Mesenchymal stem cell (in vitro differentiated cells and primary cell): ENCODE data around the gene PPP1R12C.
"Not testable (repeated sequence)": the region's sequence is repeated elsewhere in the genome, so short reads cannot be mapped to it uniquely, and the experiment has no call there.

Experiments
- DNase-seq: peaks from one replicate; pipeline ENCODE4 v3.0.0-alpha.2; 2013
- H2AFZ ChIP-seq: one replicate; pipeline ENCODE4 v1.6.1; 2013; ENCODE audit warnings: low read depth, mild to moderate bottlenecking, control low read depth, inconsistent platforms, low read length, moderate library complexity
- H2AK5ac ChIP-seq: 2 replicates; pipeline ENCODE4 v1.6.1; 2013; ENCODE audit warnings: low read length, moderate library complexity, mild to moderate bottlenecking, inconsistent platforms; ENCODE audit not compliant: severe bottlenecking
- H2BK120ac ChIP-seq: one replicate; pipeline ENCODE4 v1.6.1; 2013; ENCODE audit warnings: low read depth, mild to moderate bottlenecking, inconsistent platforms, low read length, moderate library complexity
- H2BK12ac ChIP-seq, 2 experiments: one replicate each; pipeline ENCODE4 v1.6.1; 2013; ENCODE audit warnings: inconsistent platforms in 2 of 2, low read length in 2 of 2, mild to moderate bottlenecking in 2 of 2, moderate library complexity in 2 of 2, control low read depth in 1 of 2
- H2BK15ac ChIP-seq: one replicate; pipeline ENCODE4 v1.6.1; 2013; ENCODE audit warnings: mild to moderate bottlenecking, low read depth, inconsistent platforms; ENCODE audit not compliant: poor library complexity, severe bottlenecking
- H2BK5ac ChIP-seq: 2 replicates; pipeline ENCODE4 v1.6.1; 2013; ENCODE audit warnings: low read depth, mild to moderate bottlenecking, low read length, control low read depth, inconsistent platforms; ENCODE audit not compliant: poor library complexity, severe bottlenecking
- H3K14ac ChIP-seq, 2 experiments: one replicate each; pipeline ENCODE4 v1.6.1; 2013; ENCODE audit warnings: inconsistent platforms in 2 of 2, low read length in 2 of 2, control low read depth in 1 of 2, mild to moderate bottlenecking in 1 of 2, moderate library complexity in 1 of 2
- H3K18ac ChIP-seq, 2 experiments: one replicate each; pipeline ENCODE4 v1.6.1; 2013; ENCODE audit warnings: inconsistent platforms in 2 of 2, low read length in 2 of 2, control low read depth in 1 of 2, low read depth in 1 of 2, mild to moderate bottlenecking in 1 of 2
- H3K23ac ChIP-seq, 2 experiments: one replicate each; pipeline ENCODE4 v1.6.1; 2013; ENCODE audit warnings: inconsistent platforms in 2 of 2, low read length in 2 of 2, mild to moderate bottlenecking in 2 of 2, moderate library complexity in 2 of 2, control low read depth in 1 of 2
- H3K27ac ChIP-seq: 2 replicates; pipeline ENCODE4 v1.5.1; 2013; ENCODE audit warnings: mild to moderate bottlenecking, moderate library complexity, low read length, control low read depth, inconsistent platforms; ENCODE audit not compliant: poor library complexity, severe bottlenecking
- H3K27me3 ChIP-seq, 2 experiments: 2 replicates each; pipeline versions ENCODE4 v1.6.1 to v1.7.0; 2013; ENCODE audit warnings: low read length in 2 of 2, mild to moderate bottlenecking in 2 of 2, moderate library complexity in 2 of 2, control low read depth in 1 of 2, inconsistent platforms in 1 of 2; ENCODE audit not compliant: control insufficient read depth in 1 of 2, insufficient read depth in 1 of 2
- H3K36me3 ChIP-seq, 2 experiments: 2 replicates each; pipeline versions ENCODE4 v1.6.1 to v1.7.0; 2013; ENCODE audit warnings: low read length in 2 of 2, control low read depth in 1 of 2, inconsistent platforms in 1 of 2, low read depth in 1 of 2, mild to moderate bottlenecking in 1 of 2; ENCODE audit not compliant: insufficient read depth in 2 of 2, control insufficient read depth in 1 of 2
- H3K4ac ChIP-seq, 2 experiments: one replicate each; pipeline ENCODE4 v1.6.1; 2013; ENCODE audit warnings: inconsistent platforms in 2 of 2, low read length in 2 of 2, mild to moderate bottlenecking in 2 of 2, moderate library complexity in 2 of 2, control low read depth in 1 of 2, low read depth in 1 of 2
- H3K4me1 ChIP-seq: 2 replicates; pipeline ENCODE4 v1.6.1; 2013; ENCODE audit warnings: low read depth, low read length, control low read depth; ENCODE audit not compliant: control insufficient read depth, insufficient read depth
- H3K4me2 ChIP-seq: 2 replicates; pipeline ENCODE4 v1.6.1; 2013; ENCODE audit warnings: low read length, mild to moderate bottlenecking, inconsistent platforms; ENCODE audit not compliant: poor library complexity, severe bottlenecking
- H3K4me3 ChIP-seq, 2 experiments: 2 replicates each; pipeline versions ENCODE4 v1.5.1 to v1.7.0; 2013; ENCODE audit warnings: low read length in 2 of 2, mild to moderate bottlenecking in 2 of 2, control low read depth in 1 of 2, low read depth in 1 of 2; ENCODE audit not compliant: insufficient read depth in 1 of 2
- H3K79me1 ChIP-seq: replicated peaks from 2 replicates; pipeline ENCODE4 v1.6.1; 2013; ENCODE audit warnings: mild to moderate bottlenecking, control low read depth, low read length, inconsistent platforms; ENCODE audit not compliant: poor library complexity, severe bottlenecking
- H3K9ac ChIP-seq: 2 replicates; pipeline ENCODE4 v1.7.0; 2013; ENCODE audit warnings: mild to moderate bottlenecking, low read length, moderate library complexity
- H3K9me3 ChIP-seq: 2 replicates; pipeline ENCODE4 v1.7.0; 2013; ENCODE audit warnings: mild to moderate bottlenecking, low read length; ENCODE audit not compliant: control insufficient read depth
- H4K8ac ChIP-seq: one replicate; pipeline ENCODE4 v1.6.1; 2013; ENCODE audit warnings: inconsistent platforms, mild to moderate bottlenecking, low read length, moderate library complexity
- H4K91ac ChIP-seq: one replicate; pipeline ENCODE4 v1.6.1; 2013; ENCODE audit warnings: mild to moderate bottlenecking, low read length, inconsistent platforms
- WGBS: methylation state at CpG from one replicate; pipeline ENCODE4 v1.1.7; 2013; ENCODE audit warnings: mixed read lengths; 5-methylcytosine and 5-hydroxymethylcytosine counted together

Gene PPP1R12C

GRCh38 chr19:55060287-55060686, 57.1 kb downstream of the PPP1R12C start:
- H2BK120ac ChIP-seq, H2AK5ac ChIP-seq, H3K4me2 ChIP-seq, H3K9me3 ChIP-seq, H3K4me3 ChIP-seq, DNase-seq, H3K18ac ChIP-seq, H3K23ac ChIP-seq, H4K8ac ChIP-seq, H2BK5ac ChIP-seq, H2BK12ac ChIP-seq, H4K91ac ChIP-seq, H3K27ac ChIP-seq, H2AFZ ChIP-seq, H3K14ac ChIP-seq, H3K4ac ChIP-seq, H3K9ac ChIP-seq, H3K4me1 ChIP-seq, H2BK15ac ChIP-seq, H3K27me3 ChIP-seq: not testable (repeated sequence)
- Histone ChIP-seq H3K79me1 (peaks cover 16% of the 10 kb centered on the region), H3K36me3 (peaks cover 23 to 35% of the 10 kb centered on the region in 2 experiments)
- WGBS: 83% methylated on average over 8 of the region's 9 CpGs

DNA sequence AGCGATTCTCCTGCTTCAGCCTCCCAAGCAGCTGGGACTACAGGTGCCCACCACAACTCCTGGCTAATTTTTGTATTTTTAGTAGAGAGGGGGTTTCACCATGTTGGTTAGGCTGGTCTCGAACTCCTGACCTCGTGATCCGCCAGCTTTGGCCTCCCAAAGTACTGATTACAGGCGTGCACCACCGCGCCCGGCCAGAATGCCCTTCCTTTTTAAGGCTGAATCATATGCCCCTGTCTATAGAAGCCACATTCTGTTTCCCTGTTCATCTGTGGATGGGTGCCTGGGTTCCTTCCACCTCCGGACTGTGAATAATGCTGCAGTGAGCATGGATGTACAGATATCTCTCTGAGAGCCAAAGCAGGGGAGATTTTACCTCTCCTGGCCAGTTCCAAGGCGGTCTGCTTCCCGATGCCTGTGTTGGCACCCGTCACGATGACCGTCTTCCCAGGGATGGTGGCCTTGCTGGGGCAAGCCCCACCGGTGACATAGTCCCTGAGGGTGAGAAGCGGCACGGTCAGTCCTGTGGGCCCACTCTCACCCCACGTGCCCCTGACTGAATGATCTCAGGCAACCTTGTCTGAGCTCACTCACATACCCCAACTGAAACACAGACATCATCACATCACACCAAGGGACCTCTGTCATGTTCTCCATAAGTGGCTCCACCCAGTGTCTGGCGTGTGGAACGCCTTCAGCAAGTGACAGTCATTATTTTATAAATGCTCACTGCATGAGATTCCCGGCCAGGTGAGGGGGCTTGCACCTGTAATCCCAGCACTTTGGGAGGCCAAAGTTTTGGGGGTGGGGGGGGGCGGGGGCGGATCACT, 58.4 kb downstream of the PPP1R12C start:
- H2BK5ac ChIP-seq: no peak overlapping the region
- no peak overlapping the region for H2AK5ac ChIP-seq
- H4K91ac ChIP-seq: no peak overlapping the region
- H2BK12ac ChIP-seq: no peak overlapping the region
- H3K18ac ChIP-seq: no peak overlapping the region
- H3K36me3 ChIP-seq: peaks cover 32 to 40% of the 10 kb centered on the region in 2 experiments
- no peak overlapping the region for H2AFZ ChIP-seq
- H3K4me1 ChIP-seq: peaks cover 5% of the 10 kb centered on the region
- no peak overlapping the region for H3K27ac ChIP-seq
- DNase-seq: no peak
- no peak overlapping the region for H2BK120ac ChIP-seq
- no peak overlapping the region for H3K4me3 ChIP-seq
- peaks cover 17% of the 10 kb centered on the region for H3K79me1 ChIP-seq
- H3K4ac ChIP-seq: no peak overlapping the region
- WGBS: 94% methylated on average over 23 of the region's 23 CpGs
- H3K14ac ChIP-seq: no peak overlapping the region
- H3K27me3 ChIP-seq: no peaks in the 10 kb centered on the region
- no peak overlapping the region for H2BK15ac ChIP-seq
- no peak overlapping the region for H3K9ac ChIP-seq
- no peaks in the 10 kb centered on the region for H3K9me3 ChIP-seq
- H4K8ac ChIP-seq: no peak overlapping the region
- no peak overlapping the region for H3K23ac ChIP-seq
- no peak overlapping the region for H3K4me2 ChIP-seq

DNA sequence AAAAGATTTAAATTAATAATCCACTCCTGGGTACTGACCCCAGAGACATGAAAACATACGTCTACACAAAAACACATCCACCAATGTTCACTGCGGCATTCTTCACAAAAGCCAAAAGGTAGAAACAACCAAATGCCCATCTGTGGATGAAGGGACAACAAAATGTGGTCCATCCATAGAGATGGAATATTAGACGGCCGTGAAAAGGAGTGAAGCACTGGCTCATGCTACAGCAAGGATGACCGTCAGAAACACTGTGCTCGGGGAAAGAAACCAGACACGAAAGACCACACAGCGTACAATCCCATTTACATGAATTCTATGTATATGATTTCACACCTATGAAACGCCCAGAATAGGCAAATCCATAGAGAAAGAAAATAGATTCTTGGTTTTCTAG, 60.6 kb downstream of the PPP1R12C start:
- Histone ChIP-seq H3K79me1 (peaks cover 14% of the 10 kb centered on the region), H2AFZ (no peak overlapping the region), H2BK15ac (no peak overlapping the region), H3K14ac (no peak overlapping the region), H3K9me3 (no peaks in the 10 kb centered on the region), H3K4me2 (no peak overlapping the region), H3K18ac (no peak overlapping the region), H3K9ac (no peak overlapping the region), H2BK5ac (no peak overlapping the region), H3K23ac (no peak overlapping the region), H3K4me3 (no peak overlapping the region), H4K91ac (no peak overlapping the region), H3K27ac (no peak overlapping the region), H2AK5ac (no peak overlapping the region), H2BK120ac (no peak overlapping the region), H3K36me3 (peaks cover 38 to 47% of the 10 kb centered on the region in 2 experiments), H3K4ac (no peak overlapping the region), H4K8ac (no peak overlapping the region), H3K27me3 (no peaks in the 10 kb centered on the region), H3K4me1 (no peaks in the 10 kb centered on the region), H2BK12ac (no peak overlapping the region)
- DNase-seq: no peak
- WGBS: 100% methylated on average over 6 of the region's 9 CpGs

DNA sequence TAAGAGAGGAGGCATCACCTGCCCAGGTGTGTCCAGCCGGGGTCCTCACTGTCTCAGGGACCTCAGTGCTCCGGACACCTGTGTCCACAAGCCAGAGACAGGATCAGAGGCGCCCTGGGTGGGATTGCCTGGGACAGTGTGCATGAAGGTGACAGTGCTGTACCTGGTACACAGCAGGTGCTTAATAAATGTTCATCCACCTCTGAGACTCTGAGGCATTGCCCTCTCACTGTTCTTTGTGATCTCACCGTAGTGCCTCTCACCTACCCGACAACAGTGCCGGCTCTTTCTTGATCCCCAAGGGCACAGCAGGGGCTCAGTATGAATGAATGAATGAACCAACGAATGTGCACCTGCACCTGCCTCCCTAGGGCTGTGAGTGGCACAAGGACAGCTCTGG, 63.7 kb downstream of the PPP1R12C start:
- no peak overlapping the region for H3K4ac ChIP-seq
- DNase-seq: no peak
- no peak overlapping the region for H3K23ac ChIP-seq
- no peaks in the 10 kb centered on the region for H3K4me1 ChIP-seq
- H2BK12ac ChIP-seq: no peak overlapping the region
- no peak overlapping the region for H2BK15ac ChIP-seq
- H2BK120ac ChIP-seq: no peak overlapping the region
- H2AFZ ChIP-seq: no peak overlapping the region
- no peak overlapping the region for H3K18ac ChIP-seq
- H3K27me3 ChIP-seq: no peaks in the 10 kb centered on the region
- H2AK5ac ChIP-seq: no peak overlapping the region
- no peak overlapping the region for H4K8ac ChIP-seq
- H3K14ac ChIP-seq: no peak overlapping the region
- peaks cover 18% of the 10 kb centered on the region for H3K79me1 ChIP-seq
- no peak overlapping the region for H2BK5ac ChIP-seq
- no peak overlapping the region for H3K27ac ChIP-seq
- H3K36me3 ChIP-seq: peaks cover 44 to 65% of the 10 kb centered on the region in 2 experiments
- 98% methylated on average over 7 of the region's 7 CpGs for WGBS
- no peak overlapping the region for H3K4me3 ChIP-seq
- H3K4me2 ChIP-seq: no peak overlapping the region
- H4K91ac ChIP-seq: no peak overlapping the region
- H3K9ac ChIP-seq: no peak overlapping the region
- no peaks in the 10 kb centered on the region for H3K9me3 ChIP-seq
